ENCODE data around the gene GGCX.
"Not testable (repeated sequence)": the region's sequence is repeated elsewhere in the genome, so short reads cannot be mapped to it uniquely, and the experiment has no call there.

GGCX gene

DNA sequence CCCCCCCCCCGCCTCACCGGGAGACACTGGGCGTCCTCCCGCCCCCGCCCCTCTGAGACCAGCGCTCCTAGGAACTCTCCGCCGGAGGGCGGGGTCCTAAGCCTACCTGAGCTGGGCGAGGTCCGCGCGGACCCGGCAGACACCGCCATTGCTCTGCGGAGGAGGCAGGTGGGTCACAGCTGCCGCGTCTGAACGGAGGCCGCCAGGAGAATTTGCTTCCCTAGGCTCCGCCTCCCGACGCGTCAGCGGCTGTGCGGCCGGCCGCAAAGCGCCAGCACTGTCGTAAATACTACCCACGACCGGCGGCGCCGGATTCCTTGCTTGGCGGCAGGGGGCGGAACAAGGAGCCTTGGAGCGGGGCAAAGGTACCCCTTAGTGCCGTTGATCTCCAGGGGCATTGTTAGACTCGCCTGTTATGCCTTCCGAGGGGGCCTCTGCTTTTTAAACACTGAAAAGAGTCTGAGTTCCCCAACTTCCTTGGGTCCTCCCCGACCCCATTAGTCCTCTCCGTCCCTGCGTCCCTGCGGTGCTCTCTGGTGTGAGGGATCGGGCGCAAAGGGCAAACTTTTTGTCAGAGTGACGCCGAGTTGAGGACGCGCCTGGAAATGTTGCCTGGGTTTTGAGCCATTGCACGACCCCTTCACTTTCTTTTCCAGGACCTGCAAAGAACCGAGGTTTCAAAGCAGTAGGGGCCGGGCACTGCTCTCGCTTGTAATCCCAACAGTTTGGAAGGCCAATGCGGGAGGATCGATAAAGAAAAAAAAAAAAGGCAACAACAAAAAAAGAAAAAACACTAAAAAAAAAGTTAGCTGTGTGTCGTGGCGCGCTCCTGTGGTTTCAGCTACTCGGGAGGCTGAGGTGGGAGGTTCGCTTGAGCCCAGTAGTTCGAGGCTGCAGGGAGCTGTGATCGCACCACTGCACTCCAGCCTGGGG is at the start of gene GGCX:
Gene GGCX, minus strand, starts transcription at position 214 of the 933 bp plus-strand sequence. Its CDS starts 65 bp downstream, at position 149.
- DNase-seq (ENCODE audit: low read depth in 2 of 2): peak; percentile 94 to 95
- H3K4me3 ChIP-seq (replicated peaks in 1 of 2; ENCODE audit: low read depth in 2 of 2, low read length in 2 of 2): peak within 1 kb of the TSS; percentile 79 to 82
- no peak for TF ChIP-seq CTCF (IDR thresholded peaks at IDR 0.05; ENCODE audit: low read depth, low read length)

DNA sequence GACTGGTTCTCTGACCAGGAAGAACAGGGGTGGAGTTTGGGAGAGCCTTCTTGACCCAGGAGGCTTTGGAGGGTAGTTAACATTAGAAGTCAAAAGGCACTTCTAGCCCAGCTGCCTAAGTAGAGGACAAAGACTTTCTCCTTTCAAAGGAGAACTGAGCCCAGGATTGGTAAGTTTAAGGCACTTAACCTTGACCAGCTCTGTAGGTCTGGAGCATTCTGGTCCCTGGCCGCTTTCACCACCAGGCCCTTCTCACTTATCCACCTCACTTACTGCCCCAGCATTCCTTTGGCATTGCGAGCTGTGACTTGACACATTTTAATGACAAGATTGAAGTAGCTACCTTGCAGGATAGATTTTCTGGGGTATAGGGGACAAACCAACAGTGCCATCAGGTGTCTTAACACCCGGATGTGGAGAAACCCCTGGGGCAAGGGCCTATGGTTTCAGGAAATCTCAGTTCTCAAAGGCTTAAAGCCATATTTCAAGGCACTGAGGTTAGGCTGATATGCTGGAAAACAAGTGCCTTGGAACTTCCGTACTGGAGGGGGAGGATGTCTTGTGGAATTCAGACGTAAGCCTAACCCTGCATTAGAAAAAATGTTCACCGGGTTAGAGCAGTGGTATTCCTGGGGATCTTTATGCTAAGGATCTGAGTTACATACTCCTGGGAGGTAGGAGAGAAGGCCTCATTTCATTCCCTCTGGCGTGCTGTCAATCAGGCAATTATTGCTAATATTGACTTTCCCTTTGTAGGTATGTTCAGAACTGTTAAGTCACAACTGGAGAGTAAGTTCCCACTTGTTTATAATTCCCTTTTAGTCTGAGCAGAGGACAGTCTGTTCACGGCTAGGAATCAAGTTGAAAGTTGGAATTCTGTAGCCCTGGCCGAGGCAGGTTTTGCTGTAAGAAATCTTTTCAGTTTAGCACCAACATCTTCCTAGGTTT is 46.2 kb upstream of the GGCX start:
- DNase-seq (ENCODE audit: low read depth in 2 of 2): no peak
- no peak overlapping the region for H3K4me3 ChIP-seq (replicated peaks in 1 of 2; ENCODE audit: low read depth in 2 of 2, low read length in 2 of 2)
- no peak for TF ChIP-seq CTCF (IDR thresholded peaks at IDR 0.05; ENCODE audit: low read depth, low read length)

GRCh38 chr2:85606116-85606455 is 44.8 kb upstream of the GGCX start:
- H3K4me3 ChIP-seq (replicated peaks in 1 of 2; ENCODE audit: low read depth in 2 of 2, low read length in 2 of 2): no peak overlapping the region
- no peak for TF ChIP-seq CTCF (IDR thresholded peaks at IDR 0.05; ENCODE audit: low read depth, low read length)
- no peak for DNase-seq (ENCODE audit: low read depth in 2 of 2)

DNA sequence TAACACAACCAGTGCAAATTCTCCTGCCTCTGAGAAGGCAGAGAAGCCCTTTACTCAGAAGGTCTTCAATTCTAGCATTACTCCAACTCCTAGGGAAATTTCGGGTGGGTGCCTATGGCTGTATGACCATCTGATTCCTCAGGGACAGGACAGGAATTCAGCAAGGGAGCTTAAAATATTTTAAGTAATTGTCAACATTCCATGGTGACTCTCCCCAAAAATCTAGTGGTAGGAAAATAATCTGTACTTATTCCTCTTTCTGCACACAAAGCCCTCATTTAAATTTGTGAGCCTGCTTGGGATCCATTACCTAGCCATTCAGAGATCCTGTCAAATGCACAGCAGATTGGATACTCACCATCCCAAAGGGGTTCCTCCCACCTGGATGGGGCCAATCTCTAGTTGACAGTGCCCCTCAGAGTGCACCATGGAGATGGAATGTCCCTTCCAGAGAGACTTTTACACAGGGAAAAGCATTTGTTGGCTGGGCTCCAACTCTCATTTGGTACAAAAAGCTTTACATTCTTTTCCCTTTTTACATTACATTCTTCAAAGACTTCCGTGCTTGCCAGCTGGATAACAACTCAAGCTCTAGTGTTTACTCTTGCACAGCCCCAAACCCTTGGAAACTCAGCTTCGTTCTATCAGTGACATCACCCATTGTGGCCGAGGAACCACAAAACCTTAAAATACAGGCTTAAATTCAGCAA is 44.3 kb upstream of the GGCX start:
- DNase-seq (ENCODE audit: low read depth in 2 of 2): peak; percentile 91 to 92
- no peak for TF ChIP-seq CTCF (IDR thresholded peaks at IDR 0.05; ENCODE audit: low read depth, low read length)
- no peak overlapping the region for H3K4me3 ChIP-seq (replicated peaks in 1 of 2; ENCODE audit: low read depth in 2 of 2, low read length in 2 of 2)

- no peak for TF ChIP-seq CTCF (IDR thresholded peaks at IDR 0.05; ENCODE audit: low read depth, low read length)
- peak; percentile 40 to 49 for DNase-seq (ENCODE audit: low read depth in 2 of 2)
- H3K4me3 ChIP-seq (replicated peaks in 1 of 2; ENCODE audit: low read depth in 2 of 2, low read length in 2 of 2): no peak overlapping the region
Measured at GRCh38 chr2:85604568-85605339, 43.5 kb upstream of the GGCX start.

DNA sequence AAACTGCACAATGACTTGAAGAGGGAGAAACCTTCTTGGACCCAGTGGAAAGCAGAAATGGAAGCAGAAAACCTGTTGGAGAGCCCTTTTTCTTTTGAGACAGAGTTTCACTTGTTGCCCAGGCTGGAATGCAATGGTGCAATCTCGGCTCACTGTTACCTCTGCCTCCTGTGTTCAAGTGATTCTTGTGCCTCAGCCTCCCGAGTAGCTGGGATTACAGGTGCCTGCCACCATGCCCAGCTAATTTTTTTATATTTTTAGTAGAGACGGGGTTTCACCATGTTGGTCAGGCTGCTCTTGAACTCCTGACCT is 42.8 kb upstream of the GGCX start:
- H3K4me3 ChIP-seq (replicated peaks in 1 of 2; ENCODE audit: low read depth in 2 of 2, low read length in 2 of 2): peak overlapping the region in 1 of 2 donors; percentile 24
- not testable (repeated sequence) for DNase-seq (ENCODE audit: low read depth in 2 of 2)
